ENCODE measurements around the gene S1PR5. TPM values are rescaled to one million over a fixed set of nuclear protein-coding genes. Genes with fewer than 3 reads are reported as not detected.

The S1PR5 gene
- total and polyA plus RNA-seq, 2 of the 8 experiments (the other 6 are each of a cell fraction or from before 2014, with no cell fraction given) = 2.4 to 8.6 TPM

- Histone ChIP-seq H3K79me1 (ENCODE audit: low read depth, low read length) (peaks cover 3% of the 10 kb centered on the region), H2BK20ac (ENCODE audit: low read length) (no peak overlapping the region), H3K27me3 (replicated peaks in 1 of 4; ENCODE audit: control insufficient read depth in 3 of 4, extremely low read depth in 1 of 4, insufficient read depth in 3 of 4, low read length in 3 of 4) (no peaks in the 10 kb centered on the region), H2BK12ac (ENCODE audit: low read depth, low read length) (no peak overlapping the region), H3K27ac (ENCODE audit: low read depth, low read length) (no peak overlapping the region), H4K8ac (ENCODE audit: extremely low read depth, insufficient read depth, low read length) (0 out of 2 replicates have a peak overlapping the region, but pooled peaks have one; percentile 81), H3K23ac (ENCODE audit: insufficient read length) (no peak overlapping the region), H3K4me2 (ENCODE audit: insufficient read depth in 1 of 2, low read depth in 2 of 2, low read length in 2 of 2) (no peak overlapping the region), H3K4me3 (ENCODE audit: extremely low read depth in 1 of 4, insufficient read depth in 2 of 4, low read depth in 3 of 4, low read length in 4 of 4) (no peak overlapping the region), H2BK120ac (replicated peaks; ENCODE audit: low read depth, low read length) (no peak overlapping the region), H3K56ac (replicated peaks; ENCODE audit: insufficient read length, low read depth, low read length) (no peak overlapping the region), H3K36me3 (ENCODE audit: control insufficient read depth in 2 of 4, insufficient read depth in 4 of 4, low read length in 3 of 4) (peaks cover 16 to 53% (median 42%) of the 10 kb centered on the region in 4 experiments), H2AK5ac (ENCODE audit: low read depth, low read length) (no peak overlapping the region), H3K79me2 (ENCODE audit: control insufficient read depth in 1 of 2, insufficient read depth in 2 of 2, low read length in 2 of 2) (peaks cover 0 to 24% of the 10 kb centered on the region in 2 experiments; a peak in 2 of 4 replicates), H3K23me2 (ENCODE audit: low read depth, low read length) (no peaks in the 10 kb centered on the region), H3K4me1 (replicated peaks in 1 of 4; ENCODE audit: control insufficient read depth in 3 of 4, insufficient read depth in 4 of 4, low read length in 3 of 4) (no peaks in the 10 kb centered on the region), H4K20me1 (replicated peaks in 1 of 2; ENCODE audit: control insufficient read depth in 1 of 2, insufficient read depth in 2 of 2, low read length in 2 of 2) (peaks cover 2 to 14% of the 10 kb centered on the region in 2 experiments), H3K9ac (replicated peaks in 1 of 4; ENCODE audit: extremely low read depth in 1 of 4, low read depth in 3 of 4, low read length in 3 of 4) (no peak overlapping the region), H4K91ac (replicated peaks; ENCODE audit: insufficient read length, low read length) (no peak overlapping the region), H2BK5ac (ENCODE audit: low read depth, low read length) (no peak overlapping the region), H3K4ac (replicated peaks; ENCODE audit: insufficient read length, low read depth, low read length) (no peak overlapping the region), H3K9me3 (ENCODE audit: insufficient read depth in 2 of 2, low read depth in 1 of 2, low read length in 1 of 2) (no peaks in the 10 kb centered on the region), H3K14ac (ENCODE audit: insufficient read length) (no peak overlapping the region), H2BK15ac (ENCODE audit: low read length) (no peak overlapping the region), H4K5ac (ENCODE audit: insufficient read length, low read depth, low read length) (no peak overlapping the region), H3K18ac (ENCODE audit: extremely low read depth, low read length) (no peak overlapping the region), H2AFZ (ENCODE audit: low read length) (no peak overlapping the region)
- ChIA-PET CTCF (ENCODE audit: partially characterized antibody) (interaction anchor here (0.7 to 10.7 kb wide), 18 partner anchors 7 to 373 kb away, joined by 3 to 78 read pairs (median 5); no protein-coding TSS in a partner anchor), POLR2A (ENCODE audit: partially characterized antibody) (interaction anchor here (0.6 to 1.6 kb wide), 3 partner anchors 11 to 135 kb away, joined by 3 to 6 read pairs (median 3); no protein-coding TSS in a partner anchor)
- FAIRE-seq (no peak), DNase-seq (ENCODE audit: low read depth in 1 of 2, low spot score in 2 of 2) (no peak)
- WGBS, 2 experiments (ENCODE audit: extremely low coverage in 1 of 2, insufficient coverage in 1 of 2, insufficient read length in 1 of 2, insufficient replicate concordance in 2 of 2, low coverage in 1 of 2, low lambda C conversion rate in 2 of 2, missing lambda C conversion rate in 1 of 2) = 96% methylated on average over 34 of the region's 43 CpGs; no CpG with 5 or more reads in 1 of the 2 experiments
- TF ChIP-seq MAX (IDR thresholded peaks at IDR 0.05) = no peak
- TF ChIP-seq PHF8 (conservative IDR thresholded peaks at IDR 0.05; ENCODE audit: low read depth, low read length) = no peak
Measured at GRCh38 chr19:10491472-10492047, 25.7 kb downstream of the S1PR5 start.

All from H1 (cell line).